ENCODE results near the gene TRIM65.

DNA sequence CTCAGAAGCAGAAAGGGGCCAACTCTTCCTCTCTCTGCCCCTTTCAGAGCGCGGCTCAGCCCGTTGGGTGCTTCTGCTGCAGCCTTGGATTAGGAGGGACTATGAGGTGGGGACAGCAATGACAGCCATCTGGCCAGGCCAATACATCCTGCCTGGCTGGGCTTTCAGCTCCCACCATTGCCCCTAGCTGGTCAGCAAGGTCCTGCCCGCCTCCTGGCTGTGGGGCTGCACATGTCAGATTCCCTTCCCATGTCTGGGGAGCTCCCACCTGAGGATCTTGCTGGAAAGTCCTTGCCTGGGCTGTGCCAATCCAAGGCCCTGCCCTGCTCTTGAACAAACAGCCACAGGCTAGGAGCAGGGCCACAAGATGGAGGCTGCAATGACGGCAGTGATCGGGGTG lies 8.3 kb downstream of the TRIM65 start:
- TF ChIP-seq EZH2 (IDR thresholded peaks at IDR 0.05) (no peak), POLR2AphosphoS5 (IDR thresholded peaks at IDR 0.05; ENCODE audit: borderline replicate concordance, low read depth, low read length) (no peak; the same call in 1 of the 2 replicates), FOXP2 (optimal IDR thresholded peaks at IDR 0.05; ENCODE audit: control extremely low read depth, extremely low read length, insufficient read depth) (no peak)
